WTC11 (cell line): ENCODE data around the gene KDM5B.

Source experiments
- ATF1 ChIP-seq: sonication (generic); formaldehyde crosslinking; IDR thresholded peaks from 2 replicates; pipeline ENCODE4 v1.8.1; 2023; ENCODE audit warnings: mild to moderate bottlenecking, moderate library complexity, missing genetic modification reagents
- CTCF ChIP-seq: fragments of 200-600 bp; IDR thresholded peaks from 2 replicates; pipeline ENCODE4 v1.8.0; 2022; ENCODE audit warnings: antibody characterized with exemption
- ESRRA ChIP-seq: sonication (generic); formaldehyde crosslinking; IDR thresholded peaks from 2 replicates; pipeline ENCODE4 v1.8.1; 2022; ENCODE audit warnings: mild to moderate bottlenecking, missing genetic modification reagents, borderline replicate concordance
- MAX ChIP-seq: sonication (generic); formaldehyde crosslinking; IDR thresholded peaks from 2 replicates; pipeline ENCODE4 v1.8.0; 2022; ENCODE audit warnings: mild to moderate bottlenecking, missing genetic modification reagents
- MXD4 ChIP-seq: fragments of 250-450 bp; sonication (Bioruptor Pico); IDR thresholded peaks from 2 replicates; pipeline ENCODE4 v1.8.0; 2021; ENCODE audit warnings: mild to moderate bottlenecking, moderate library complexity, borderline replicate concordance
- NFE2L1 ChIP-seq: sonication (generic); formaldehyde crosslinking; IDR thresholded peaks from 2 replicates; pipeline ENCODE4 v1.8.1; 2023; ENCODE audit warnings: missing genetic modification reagents
- SP1 ChIP-seq: sonication (generic); formaldehyde crosslinking; conservative IDR thresholded peaks from 2 replicates; pipeline ENCODE4 v1.8.1; 2022; ENCODE audit warnings: missing genetic modification reagents
- TP53 ChIP-seq: sonication (generic); formaldehyde crosslinking; IDR thresholded peaks from 2 replicates; pipeline ENCODE4 v1.8.1; 2023; ENCODE audit warnings: mild to moderate bottlenecking, missing genetic modification reagents
- ZNF138 ChIP-seq: sonication (generic); formaldehyde crosslinking; conservative IDR thresholded peaks from 2 replicates; pipeline ENCODE4 v1.8.1; 2022; ENCODE audit warnings: mild to moderate bottlenecking, moderate library complexity, missing genetic modification reagents
- ZNF232 ChIP-seq: sonication (generic); formaldehyde crosslinking; IDR thresholded peaks from 2 replicates; pipeline ENCODE4 v1.8.0; 2022; ENCODE audit warnings: mild to moderate bottlenecking, missing genetic modification reagents
- ZNF263 ChIP-seq: sonication (generic); formaldehyde crosslinking; IDR thresholded peaks from 2 replicates; pipeline ENCODE4 v1.8.1; 2022; ENCODE audit warnings: low read depth, mild to moderate bottlenecking, moderate library complexity, missing genetic modification reagents
- ZNF317 ChIP-seq: sonication (generic); formaldehyde crosslinking; IDR thresholded peaks from 2 replicates; pipeline ENCODE4 v1.8.1; 2023; ENCODE audit warnings: low read depth, mild to moderate bottlenecking, moderate library complexity, missing genetic modification reagents, borderline replicate concordance
- TF ChIP-seq, protein P1 (sequence below): sonication (generic); formaldehyde crosslinking; IDR thresholded peaks from 2 replicates; pipeline ENCODE4 v1.8.0; 2022; ENCODE audit warnings: mild to moderate bottlenecking, missing genetic modification reagents
- TF ChIP-seq, protein P2 (sequence below): sonication (generic); formaldehyde crosslinking; IDR thresholded peaks from 2 replicates; pipeline ENCODE4 v1.8.0; 2023; ENCODE audit warnings: mild to moderate bottlenecking, missing genetic modification reagents

- no peak for TF ChIP-seq CTCF
- TF ChIP-seq TP53 (CRISPR knock-in tag), result no peak; the same call in 1 of the 2 replicates
- TF ChIP-seq SP1 (CRISPR knock-in tag), result peak; percentile 30
- TF ChIP-seq MAX (CRISPR knock-in tag), result peak; percentile 87
- TF ChIP-seq ZNF232 (CRISPR knock-in tag), result no peak
- TF ChIP-seq, protein P1, sequence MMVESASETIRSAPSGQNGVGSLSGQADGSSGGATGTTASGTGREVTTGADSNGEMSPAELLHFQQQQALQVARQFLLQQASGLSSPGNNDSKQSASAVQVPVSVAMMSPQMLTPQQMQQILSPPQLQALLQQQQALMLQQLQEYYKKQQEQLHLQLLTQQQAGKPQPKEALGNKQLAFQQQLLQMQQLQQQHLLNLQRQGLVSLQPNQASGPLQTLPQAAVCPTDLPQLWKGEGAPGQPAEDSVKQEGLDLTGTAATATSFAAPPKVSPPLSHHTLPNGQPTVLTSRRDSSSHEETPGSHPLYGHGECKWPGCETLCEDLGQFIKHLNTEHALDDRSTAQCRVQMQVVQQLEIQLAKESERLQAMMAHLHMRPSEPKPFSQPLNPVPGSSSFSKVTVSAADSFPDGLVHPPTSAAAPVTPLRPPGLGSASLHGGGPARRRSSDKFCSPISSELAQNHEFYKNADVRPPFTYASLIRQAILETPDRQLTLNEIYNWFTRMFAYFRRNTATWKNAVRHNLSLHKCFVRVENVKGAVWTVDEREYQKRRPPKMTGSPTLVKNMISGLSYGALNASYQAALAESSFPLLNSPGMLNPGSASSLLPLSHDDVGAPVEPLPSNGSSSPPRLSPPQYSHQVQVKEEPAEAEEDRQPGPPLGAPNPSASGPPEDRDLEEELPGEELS (CRISPR knock-in tag), result peak; percentile 68; the same call in 1 of the 2 replicates
- TF ChIP-seq, protein P2, sequence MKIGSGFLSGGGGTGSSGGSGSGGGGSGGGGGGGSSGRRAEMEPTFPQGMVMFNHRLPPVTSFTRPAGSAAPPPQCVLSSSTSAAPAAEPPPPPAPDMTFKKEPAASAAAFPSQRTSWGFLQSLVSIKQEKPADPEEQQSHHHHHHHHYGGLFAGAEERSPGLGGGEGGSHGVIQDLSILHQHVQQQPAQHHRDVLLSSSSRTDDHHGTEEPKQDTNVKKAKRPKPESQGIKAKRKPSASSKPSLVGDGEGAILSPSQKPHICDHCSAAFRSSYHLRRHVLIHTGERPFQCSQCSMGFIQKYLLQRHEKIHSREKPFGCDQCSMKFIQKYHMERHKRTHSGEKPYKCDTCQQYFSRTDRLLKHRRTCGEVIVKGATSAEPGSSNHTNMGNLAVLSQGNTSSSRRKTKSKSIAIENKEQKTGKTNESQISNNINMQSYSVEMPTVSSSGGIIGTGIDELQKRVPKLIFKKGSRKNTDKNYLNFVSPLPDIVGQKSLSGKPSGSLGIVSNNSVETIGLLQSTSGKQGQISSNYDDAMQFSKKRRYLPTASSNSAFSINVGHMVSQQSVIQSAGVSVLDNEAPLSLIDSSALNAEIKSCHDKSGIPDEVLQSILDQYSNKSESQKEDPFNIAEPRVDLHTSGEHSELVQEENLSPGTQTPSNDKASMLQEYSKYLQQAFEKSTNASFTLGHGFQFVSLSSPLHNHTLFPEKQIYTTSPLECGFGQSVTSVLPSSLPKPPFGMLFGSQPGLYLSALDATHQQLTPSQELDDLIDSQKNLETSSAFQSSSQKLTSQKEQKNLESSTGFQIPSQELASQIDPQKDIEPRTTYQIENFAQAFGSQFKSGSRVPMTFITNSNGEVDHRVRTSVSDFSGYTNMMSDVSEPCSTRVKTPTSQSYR, result no peak
- no peak for TF ChIP-seq ESRRA
- no peak for TF ChIP-seq ZNF317 (CRISPR knock-in tag)
- TF ChIP-seq ATF1, result no peak
- TF ChIP-seq ZNF263 (CRISPR knock-in tag), result no peak
- TF ChIP-seq ZNF138 (CRISPR knock-in tag), result 0 out of 2 replicates have a peak, but pooled peaks have one; percentile 15
- TF ChIP-seq MXD4 (CRISPR knock-in tag), result no peak
- TF ChIP-seq NFE2L1 (CRISPR knock-in tag), result no peak
These were observed 97.9 kb downstream of the KDM5B start, which contains the start of gene SYT2 for GRCh38 chr1:202710070-202711045.
